Astrocyte of the cerebellum (primary cell): ENCODE measurements around the gene CELA3B.

ENCODE experiments used
- DNase-seq: peaks from one replicate; pipeline ENCODE4 v3.0.0-alpha.2; 2011; ENCODE audit warnings: low read depth
- H3K4me3 ChIP-seq: 2 replicates; pipeline ENCODE4 v1.5.1; 2011; ENCODE audit warnings: mild to moderate bottlenecking, low read depth, low read length, moderate library complexity
- in situ Hi-C: cut with HindIII; loops from 2 replicates; pipeline ENCODE4 v1.10.0; 2017; ENCODE audit warnings: low sequenced_read_pairs
- TF ChIP-seq, protein P1 (sequence below): IDR thresholded peaks from 2 replicates; pipeline ENCODE4 v1.5.1; 2012; ENCODE audit warnings: low read length, low read depth, moderate library complexity, mild to moderate bottlenecking; ENCODE audit errors: missing control alignments

CELA3B gene

DNA sequence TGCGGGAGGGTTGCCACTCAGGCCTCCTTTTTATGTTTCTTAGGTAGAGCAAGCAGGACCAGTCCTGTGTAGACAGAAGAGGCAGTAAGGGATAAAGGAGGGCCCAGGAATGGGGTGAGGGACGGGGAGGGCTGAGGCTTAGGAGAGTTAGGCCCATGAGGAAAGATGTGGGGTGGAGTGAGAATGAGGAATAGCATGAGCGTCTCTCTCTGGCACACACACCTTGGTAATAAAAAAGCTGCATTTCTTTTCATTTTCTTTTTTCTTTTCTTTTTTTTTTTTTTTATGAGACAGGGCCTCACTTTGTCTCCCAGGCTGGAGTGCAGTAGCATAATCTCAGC, 32.1 kb upstream of the CELA3B start:
- TF ChIP-seq, protein P1, sequence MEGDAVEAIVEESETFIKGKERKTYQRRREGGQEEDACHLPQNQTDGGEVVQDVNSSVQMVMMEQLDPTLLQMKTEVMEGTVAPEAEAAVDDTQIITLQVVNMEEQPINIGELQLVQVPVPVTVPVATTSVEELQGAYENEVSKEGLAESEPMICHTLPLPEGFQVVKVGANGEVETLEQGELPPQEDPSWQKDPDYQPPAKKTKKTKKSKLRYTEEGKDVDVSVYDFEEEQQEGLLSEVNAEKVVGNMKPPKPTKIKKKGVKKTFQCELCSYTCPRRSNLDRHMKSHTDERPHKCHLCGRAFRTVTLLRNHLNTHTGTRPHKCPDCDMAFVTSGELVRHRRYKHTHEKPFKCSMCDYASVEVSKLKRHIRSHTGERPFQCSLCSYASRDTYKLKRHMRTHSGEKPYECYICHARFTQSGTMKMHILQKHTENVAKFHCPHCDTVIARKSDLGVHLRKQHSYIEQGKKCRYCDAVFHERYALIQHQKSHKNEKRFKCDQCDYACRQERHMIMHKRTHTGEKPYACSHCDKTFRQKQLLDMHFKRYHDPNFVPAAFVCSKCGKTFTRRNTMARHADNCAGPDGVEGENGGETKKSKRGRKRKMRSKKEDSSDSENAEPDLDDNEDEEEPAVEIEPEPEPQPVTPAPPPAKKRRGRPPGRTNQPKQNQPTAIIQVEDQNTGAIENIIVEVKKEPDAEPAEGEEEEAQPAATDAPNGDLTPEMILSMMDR = no peak

DNA sequence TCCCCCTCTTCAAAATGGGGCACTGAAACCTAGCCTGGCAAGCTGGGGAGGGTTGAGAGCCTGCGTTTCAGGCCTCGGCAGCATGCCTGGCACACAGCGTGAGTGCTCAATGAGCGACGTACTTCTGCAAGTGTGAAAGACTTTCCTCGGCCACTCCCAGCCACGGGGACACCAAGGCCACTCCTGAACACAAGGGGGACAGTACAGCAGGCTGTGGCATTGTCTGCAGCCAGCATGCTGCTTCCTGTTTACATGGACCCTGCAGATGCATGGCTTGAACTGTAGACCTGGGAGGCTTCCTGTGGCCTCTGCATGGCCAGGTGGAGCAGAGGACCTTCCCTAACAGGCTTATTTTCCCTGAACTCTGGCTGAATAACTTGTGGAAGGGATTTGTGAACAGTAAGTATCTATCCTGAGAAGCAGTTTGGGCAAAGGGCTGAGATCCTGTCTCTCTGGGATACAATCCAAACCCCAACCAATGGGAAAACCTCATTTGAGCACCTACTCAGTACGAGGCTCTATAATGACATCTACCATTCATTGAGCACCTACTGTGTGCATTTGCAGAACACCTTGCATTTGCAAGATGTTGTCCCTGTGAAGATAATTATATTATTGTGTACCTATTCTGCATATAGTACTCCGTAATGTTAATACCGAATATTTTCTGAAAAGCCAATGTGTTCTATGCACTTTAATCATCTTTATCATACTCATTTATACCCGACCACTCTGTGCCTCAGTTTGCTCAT, 29.8 kb upstream of the CELA3B start:
- no peak overlapping the region for H3K4me3 ChIP-seq
- DNase-seq = no peak
- in situ Hi-C loops = no loop called here
- TF ChIP-seq, protein P1 = no peak

More for the DNA sequence above, 32.1 kb upstream of the CELA3B start:
- in situ Hi-C loops = no loop called here
- no peak for DNase-seq
- no peak overlapping the region for H3K4me3 ChIP-seq

DNA sequence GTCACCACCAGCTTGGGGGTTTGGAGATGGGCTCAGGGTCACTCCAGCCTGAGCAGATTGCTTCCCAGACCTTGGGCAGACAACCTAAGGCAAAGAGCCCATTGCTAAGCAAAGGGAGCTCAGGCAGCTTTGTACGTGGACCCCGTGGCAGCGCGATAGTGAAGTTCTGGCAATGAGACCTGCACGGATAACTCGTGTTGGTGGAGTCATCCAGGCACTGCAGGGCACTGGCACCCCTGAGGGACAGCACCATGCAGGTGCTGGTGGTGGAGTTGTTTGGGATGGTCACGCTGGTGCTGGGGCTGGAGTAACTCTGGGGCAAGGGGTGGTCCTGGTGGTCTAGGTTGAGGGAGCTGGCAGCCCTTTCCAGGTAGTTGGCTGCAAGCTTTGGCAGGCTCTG, 26.1 kb upstream of the CELA3B start:
- in situ Hi-C loops = loop anchor here (10.0 kb wide), 1 partner anchor 406 kb away; no protein-coding TSS in a partner anchor

DNA sequence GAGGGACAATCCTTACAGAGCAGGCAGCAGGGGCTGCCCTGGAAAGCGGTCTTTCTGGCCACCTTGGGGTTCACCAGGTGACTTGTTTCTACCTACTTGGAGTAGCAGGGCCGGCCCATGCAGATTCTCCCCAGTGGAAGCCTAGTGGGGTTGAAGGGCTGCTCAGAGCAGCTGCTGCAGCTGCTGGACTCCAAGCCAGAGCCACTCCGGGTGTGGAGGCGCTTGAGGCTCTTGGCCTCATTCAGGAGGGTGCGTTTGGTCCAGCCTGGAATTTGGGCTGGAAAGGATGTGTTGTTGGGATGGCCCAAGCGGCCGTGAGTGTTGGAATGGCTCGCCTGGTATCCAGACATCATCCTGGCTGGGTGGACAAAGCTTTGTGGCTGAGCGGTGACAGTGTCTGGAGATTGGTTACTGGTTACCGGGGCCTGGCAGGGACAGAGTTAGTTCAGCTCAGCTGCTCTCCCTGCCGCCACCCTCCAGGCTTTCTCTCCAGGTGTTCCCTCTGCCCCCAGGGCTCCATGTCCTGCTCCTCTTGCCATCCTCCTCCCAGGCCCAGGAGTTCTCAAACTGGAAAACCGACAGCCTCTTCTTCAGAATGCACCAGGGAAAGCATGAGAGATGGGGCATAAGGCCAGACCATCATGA, 25.5 kb upstream of the CELA3B start:
- in situ Hi-C loops = loop anchor here (10.0 kb wide), 1 partner anchor 407 kb away; no protein-coding TSS in a partner anchor
- no peak overlapping the region for H3K4me3 ChIP-seq
- TF ChIP-seq, protein P1 = no peak
- no peak for DNase-seq

More for the DNA sequence above, 26.1 kb upstream of the CELA3B start:
- DNase-seq = no peak
- H3K4me3 ChIP-seq = no peak overlapping the region
- TF ChIP-seq, protein P1 = no peak

DNA sequence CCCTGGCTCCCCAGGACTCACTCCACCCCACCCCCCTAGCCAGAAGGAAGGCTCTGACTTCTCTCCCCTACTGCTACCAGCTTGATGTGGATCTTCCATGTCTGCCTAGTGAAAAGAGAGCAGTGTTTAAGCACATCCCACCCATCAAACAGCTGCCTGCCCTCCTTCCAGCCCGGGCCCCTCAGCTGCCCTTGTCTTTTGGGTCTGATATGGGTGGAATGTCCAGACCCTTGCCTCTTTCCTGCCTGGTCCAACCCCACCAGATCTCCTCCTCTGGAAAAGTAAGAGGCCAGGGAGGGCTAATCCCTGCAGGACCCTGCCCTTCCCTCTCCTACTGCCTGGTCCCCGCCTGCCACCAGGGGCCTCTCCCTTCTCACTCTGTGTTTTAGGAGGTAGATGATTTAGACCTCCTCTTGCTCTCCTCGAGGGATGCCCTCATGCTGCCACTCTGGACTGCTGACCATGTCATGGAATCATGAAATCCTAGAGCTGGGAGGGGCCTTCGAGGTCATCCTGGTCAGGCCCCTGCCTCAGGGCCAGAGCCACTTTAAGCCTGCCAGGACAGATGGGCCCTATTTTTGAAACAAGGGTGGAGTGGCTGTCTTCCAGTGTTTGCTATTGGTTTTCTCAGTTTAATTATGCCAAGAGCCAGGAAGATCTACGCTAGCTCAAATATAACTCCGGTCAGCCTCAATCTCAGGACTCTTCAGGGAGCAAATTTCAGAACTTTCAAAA, 23.9 kb upstream of the CELA3B start:
- no peak for DNase-seq
- in situ Hi-C loops = loop anchor here (10.0 kb wide), 1 partner anchor 408 kb away; no protein-coding TSS in a partner anchor

DNA sequence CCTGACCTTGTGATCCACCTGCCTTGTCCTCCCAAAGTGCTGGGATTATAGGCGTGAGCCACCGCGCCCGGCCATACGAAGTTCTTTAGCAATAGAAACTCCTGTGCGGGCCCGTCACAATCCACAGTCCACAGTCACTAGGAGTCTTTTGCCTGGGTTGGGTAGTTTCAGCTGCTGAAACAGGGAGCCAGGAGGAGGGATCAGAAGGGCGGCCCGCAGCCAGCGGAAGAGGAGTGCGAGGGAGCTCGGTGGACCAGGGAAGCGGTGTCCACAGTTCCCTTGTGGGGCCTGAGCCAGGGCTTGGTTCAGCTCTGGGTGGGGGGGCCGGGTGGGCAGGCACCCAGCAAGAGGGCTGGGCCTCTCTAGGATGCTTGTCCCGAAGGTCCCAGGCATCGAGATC, 21.8 kb upstream of the CELA3B start:
- no peak overlapping the region for H3K4me3 ChIP-seq
- in situ Hi-C loops = loop anchor here (10.0 kb wide), 1 partner anchor 410 kb away; no protein-coding TSS in a partner anchor
- TF ChIP-seq, protein P1 = no peak
- no peak for DNase-seq

More for the DNA sequence above, 23.9 kb upstream of the CELA3B start:
- TF ChIP-seq, protein P1 = no peak
- no peak overlapping the region for H3K4me3 ChIP-seq
